SU-DHL-6 (cell line): ENCODE results near the gene JMJD4.
"Not testable (repeated sequence)": the region's sequence is repeated elsewhere in the genome, so short reads cannot be mapped to it uniquely, and the experiment has no call there.

ENCODE experiments used
- H2AFZ ChIP-seq: fragments of 200-600 bp; sonication (generic); 2 replicates; pipeline ENCODE4 v1.6.1; 2014; ENCODE audit warnings: low read depth, mild to moderate bottlenecking, moderate library complexity, mixed read lengths, antibody characterized with exemption, low read length; ENCODE audit not compliant: severe bottlenecking
- H3F3A ChIP-seq: fragments of 200-600 bp; shearing (Covaris generic); 2 replicates; pipeline ENCODE4 v1.6.0; 2016; ENCODE audit warnings: antibody characterized with exemption, mild to moderate bottlenecking; ENCODE audit not compliant: insufficient read depth
- H3K27ac ChIP-seq: fragments of 200-600 bp; sonication (generic); 2 replicates; pipeline ENCODE4 v1.5.1; 2016; ENCODE audit warnings: low read depth, mild to moderate bottlenecking, low read length, moderate library complexity, mixed read lengths
- H3K27me3 ChIP-seq: fragments of 200-600 bp; sonication (generic), shearing (Covaris generic); 2 replicates; pipeline ENCODE4 v1.6.0; 2014; ENCODE audit warnings: mild to moderate bottlenecking, low read length
- H3K36me3 ChIP-seq: fragments of 200-600 bp; sonication (generic); 2 replicates; pipeline ENCODE4 v1.6.1; 2014; ENCODE audit warnings: mild to moderate bottlenecking, low read length, mixed read lengths
- H3K4me2 ChIP-seq: fragments of 300-600, 200-600 bp; shearing (Covaris generic), sonication (generic); 2 replicates; pipeline ENCODE4 v1.6.0; 2014; ENCODE audit warnings: low read length, low read depth, mild to moderate bottlenecking; ENCODE audit not compliant: poor library complexity, severe bottlenecking
- H3K4me3 ChIP-seq: fragments of 200-600 bp; sonication (generic); 2 replicates; pipeline ENCODE4 v1.5.1; 2014; ENCODE audit warnings: antibody characterized with exemption, low read length, mild to moderate bottlenecking, mixed read lengths; ENCODE audit not compliant: insufficient read depth, poor library complexity, severe bottlenecking
- H3K79me2 ChIP-seq: fragments of 200-600 bp; sonication (generic); 2 replicates; pipeline ENCODE4 v1.6.1; 2014; ENCODE audit warnings: mild to moderate bottlenecking, low read length, moderate library complexity; ENCODE audit not compliant: insufficient read depth
- H3K9ac ChIP-seq: fragments of 200-600 bp; sonication (generic); 2 replicates; pipeline ENCODE4 v1.7.0; 2014; ENCODE audit warnings: mild to moderate bottlenecking, low read length
- H3K9me2 ChIP-seq: fragments of 200-600 bp; sonication (generic); replicated peaks from 2 replicates; pipeline ENCODE4 v1.6.1; 2014; ENCODE audit warnings: low read length; ENCODE audit not compliant: insufficient read depth
- H3K9me3 ChIP-seq: fragments of 200-600 bp; sonication (generic); 2 replicates; pipeline ENCODE4 v1.6.1; 2014; ENCODE audit warnings: low read length, mixed read lengths; ENCODE audit not compliant: insufficient read depth
- H4K20me1 ChIP-seq: fragments of 200-600 bp; sonication (generic); 2 replicates; pipeline ENCODE4 v1.6.1; 2014; ENCODE audit warnings: low read depth, mild to moderate bottlenecking, antibody characterized with exemption, low read length, moderate library complexity, mixed read lengths
- EZH2phosphoT487 ChIP-seq: fragments of 200-600 bp; sonication (generic), shearing (Covaris generic); conservative IDR thresholded peaks from 2 replicates; pipeline ENCODE4 v1.6.1; 2018; ENCODE audit warnings: mild to moderate bottlenecking, antibody characterized with exemption, low read length, moderate library complexity, mixed read lengths
- TF ChIP-seq, protein P1 (sequence below): fragments of 200-600 bp; sonication (generic); IDR thresholded peaks from one replicate; pipeline ENCODE4 v1.5.1; 2017; ENCODE audit warnings: antibody characterized with exemption, mild to moderate bottlenecking, low read length, moderate library complexity; ENCODE audit not compliant: insufficient read depth, poor library complexity, severe bottlenecking

The JMJD4 gene

DNA sequence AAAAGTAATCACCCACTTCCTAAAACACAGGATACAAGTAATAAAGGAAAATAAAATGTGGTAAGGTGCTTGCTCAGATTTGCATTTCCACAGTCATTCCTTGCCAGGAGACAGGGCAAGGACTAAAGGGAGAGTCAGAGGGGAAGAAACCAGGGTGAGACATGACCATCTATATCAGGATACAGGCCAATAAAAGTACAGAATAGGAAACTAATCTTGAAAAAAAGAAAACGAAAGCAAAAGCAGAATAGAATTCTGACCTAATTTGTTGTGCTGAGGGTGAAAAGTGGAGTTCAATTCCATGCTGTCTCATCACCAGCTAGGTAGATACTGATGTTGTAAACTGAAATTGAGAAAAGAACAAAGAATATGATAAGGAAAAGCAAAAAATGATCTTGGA is 27.3 kb downstream of the JMJD4 start:
- Histone ChIP-seq H4K20me1 (no peaks in the 10 kb centered on the region), H3K4me2 (no peak overlapping the region), H3K9me3 (no peaks in the 10 kb centered on the region), H3K4me3 (no peak overlapping the region), H2AFZ (no peak overlapping the region), H3K9ac (no peak overlapping the region), H3K27ac (no peak overlapping the region), H3K27me3 (no peaks in the 10 kb centered on the region), H3K79me2 (no peaks in the 10 kb centered on the region), H3K9me2 (no peaks in the 10 kb centered on the region), H3K36me3 (no peaks in the 10 kb centered on the region), H3F3A (no peaks in the 10 kb centered on the region)
- TF ChIP-seq EZH2phosphoT487: no peak
- TF ChIP-seq, protein P1, sequence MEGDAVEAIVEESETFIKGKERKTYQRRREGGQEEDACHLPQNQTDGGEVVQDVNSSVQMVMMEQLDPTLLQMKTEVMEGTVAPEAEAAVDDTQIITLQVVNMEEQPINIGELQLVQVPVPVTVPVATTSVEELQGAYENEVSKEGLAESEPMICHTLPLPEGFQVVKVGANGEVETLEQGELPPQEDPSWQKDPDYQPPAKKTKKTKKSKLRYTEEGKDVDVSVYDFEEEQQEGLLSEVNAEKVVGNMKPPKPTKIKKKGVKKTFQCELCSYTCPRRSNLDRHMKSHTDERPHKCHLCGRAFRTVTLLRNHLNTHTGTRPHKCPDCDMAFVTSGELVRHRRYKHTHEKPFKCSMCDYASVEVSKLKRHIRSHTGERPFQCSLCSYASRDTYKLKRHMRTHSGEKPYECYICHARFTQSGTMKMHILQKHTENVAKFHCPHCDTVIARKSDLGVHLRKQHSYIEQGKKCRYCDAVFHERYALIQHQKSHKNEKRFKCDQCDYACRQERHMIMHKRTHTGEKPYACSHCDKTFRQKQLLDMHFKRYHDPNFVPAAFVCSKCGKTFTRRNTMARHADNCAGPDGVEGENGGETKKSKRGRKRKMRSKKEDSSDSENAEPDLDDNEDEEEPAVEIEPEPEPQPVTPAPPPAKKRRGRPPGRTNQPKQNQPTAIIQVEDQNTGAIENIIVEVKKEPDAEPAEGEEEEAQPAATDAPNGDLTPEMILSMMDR: no peak

GRCh38 chr1:227701631-227702030 is 33.5 kb downstream of the JMJD4 start:
- not testable (repeated sequence) for H4K20me1 ChIP-seq

DNA sequence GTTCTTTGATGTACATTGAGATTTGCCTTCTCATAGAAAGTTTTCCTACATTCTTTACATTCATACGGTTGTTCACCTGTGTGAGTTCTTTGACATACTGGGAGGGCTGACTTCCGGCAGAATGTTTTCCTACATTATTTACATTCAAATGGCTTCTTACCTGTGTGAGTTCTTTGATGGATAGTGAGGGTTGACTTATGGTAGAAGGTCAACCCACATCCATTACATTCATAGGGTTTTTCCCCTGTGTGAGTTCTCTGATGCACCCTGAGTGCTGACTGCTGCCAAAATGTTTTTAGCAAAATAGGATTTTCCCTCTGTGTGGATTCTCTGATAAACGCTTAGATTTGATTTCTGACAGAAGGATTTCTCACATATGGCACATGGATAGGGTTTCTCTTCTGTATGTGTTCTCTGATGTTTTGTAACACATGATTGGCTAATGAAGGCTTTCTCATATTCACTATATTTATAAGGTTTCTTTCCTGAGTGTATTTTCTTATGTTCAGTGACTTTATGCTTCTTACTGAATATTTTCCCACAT is 37.7 kb downstream of the JMJD4 start:
- Histone ChIP-seq H3K9me2 (no peaks in the 10 kb centered on the region), H3K36me3 (no peaks in the 10 kb centered on the region), H3F3A (no peaks in the 10 kb centered on the region), H4K20me1 (no peaks in the 10 kb centered on the region), H3K4me2 (no peak overlapping the region), H3K27me3 (no peaks in the 10 kb centered on the region), H3K27ac (no peak overlapping the region), H3K4me3 (no peak overlapping the region), H3K9me3 (0 out of 2 replicates have a peak, but pooled peaks cover 10% of the 10 kb centered on the region), H2AFZ (no peak overlapping the region), H3K79me2 (no peaks in the 10 kb centered on the region), H3K9ac (no peak overlapping the region)
- TF ChIP-seq, protein P1: no peak
- TF ChIP-seq EZH2phosphoT487: no peak

More at GRCh38 chr1:227701631-227702030, 33.5 kb downstream of the JMJD4 start:
- not testable (repeated sequence) for H3F3A ChIP-seq, H3K9ac ChIP-seq, H3K9me3 ChIP-seq, H3K36me3 ChIP-seq, H3K27ac ChIP-seq, H3K79me2 ChIP-seq, H2AFZ ChIP-seq, H3K9me2 ChIP-seq, H3K27me3 ChIP-seq, H3K4me2 ChIP-seq, H3K4me3 ChIP-seq

GRCh38 chr1:227685807-227686206 is 49.3 kb downstream of the JMJD4 start:
- H3K79me2 ChIP-seq: no peaks in the 10 kb centered on the region
- H3K9me2 ChIP-seq: no peaks in the 10 kb centered on the region
- H3K4me3 ChIP-seq: no peak overlapping the region
- no peaks in the 10 kb centered on the region for H3K27me3 ChIP-seq
- H4K20me1 ChIP-seq: no peaks in the 10 kb centered on the region
- no peaks in the 10 kb centered on the region for H3K9me3 ChIP-seq
- no peaks in the 10 kb centered on the region for H3F3A ChIP-seq
- no peak overlapping the region for H3K4me2 ChIP-seq
- no peak overlapping the region for H2AFZ ChIP-seq
- no peak for TF ChIP-seq EZH2phosphoT487
- TF ChIP-seq, protein P1: no peak
- no peak overlapping the region for H3K27ac ChIP-seq
- no peak overlapping the region for H3K9ac ChIP-seq
- no peaks in the 10 kb centered on the region for H3K36me3 ChIP-seq
